Measurements from ENCODE around the gene B3GNT9.

DNA sequence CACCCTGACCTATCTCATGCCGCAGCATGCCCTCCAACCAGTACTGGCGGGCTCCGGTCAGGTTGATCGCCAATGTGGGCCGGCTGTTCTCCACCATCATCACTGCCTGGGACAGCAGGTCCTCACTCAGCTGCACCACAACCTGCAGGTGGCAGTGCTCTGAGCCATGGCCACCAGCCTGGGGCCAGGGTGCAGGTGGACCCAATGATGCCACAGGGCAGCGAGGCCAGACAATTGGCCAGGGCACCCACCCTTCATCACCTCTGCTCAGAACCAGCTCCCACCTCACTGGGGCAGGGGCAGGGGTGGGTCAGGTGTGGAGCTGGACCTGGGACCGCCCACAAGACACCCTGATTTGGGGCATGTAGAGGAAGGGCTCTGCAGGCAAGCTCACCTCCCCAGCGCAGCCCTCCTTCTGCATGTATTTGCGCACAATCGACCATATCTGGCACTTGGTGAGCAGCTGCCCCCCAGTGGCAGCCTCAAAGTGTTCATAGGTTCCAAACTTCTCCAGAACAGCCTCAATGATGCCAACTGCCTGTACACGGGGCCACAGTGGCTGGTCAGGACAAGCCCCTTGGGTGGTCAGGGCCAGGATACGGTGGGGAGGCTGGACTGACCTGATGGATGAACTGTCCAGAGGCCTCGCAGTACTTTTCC, 28.8 kb upstream of the B3GNT9 start:
- TF ChIP-seq NFIC (IDR thresholded peaks at IDR 0.05), result no peak
- TF ChIP-seq, protein P1, sequence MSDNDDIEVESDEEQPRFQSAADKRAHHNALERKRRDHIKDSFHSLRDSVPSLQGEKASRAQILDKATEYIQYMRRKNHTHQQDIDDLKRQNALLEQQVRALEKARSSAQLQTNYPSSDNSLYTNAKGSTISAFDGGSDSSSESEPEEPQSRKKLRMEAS (IDR thresholded peaks at IDR 0.05), result no peak
